HG03565 (cell line): Measurements from ENCODE around the gene ADAM12.
"Not testable (repeated sequence)": the region's sequence is repeated elsewhere in the genome, so short reads cannot be mapped to it uniquely, and the experiment has no call there.

ENCODE experiments used
- ATAC-seq: cut with Tn5 transposase; IDR thresholded peaks from one replicate; pipeline ENCODE4 v1.9.1; 2021; ENCODE audit warnings: mild to moderate bottlenecking, moderate library complexity; ENCODE audit not compliant: unreplicated experiment

Gene ADAM12

DNA sequence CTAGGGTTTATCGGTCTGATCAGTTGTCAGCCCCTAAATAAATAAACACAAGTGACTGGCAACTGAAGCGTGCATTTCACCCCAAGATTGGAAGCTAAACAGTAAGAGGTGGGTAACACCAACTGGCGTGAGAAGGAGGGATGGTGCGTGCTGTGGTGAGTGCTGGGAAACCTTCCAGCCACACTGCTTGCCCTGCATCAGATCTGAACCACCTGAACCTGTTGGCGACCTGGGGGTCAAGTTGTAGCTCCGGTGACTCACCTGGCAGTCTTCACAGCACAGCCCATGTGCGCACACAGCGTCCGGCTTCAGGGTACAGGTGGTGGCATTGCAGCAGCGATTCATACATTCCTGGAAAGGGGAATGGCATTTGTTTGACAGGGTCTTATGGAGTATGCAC, 321.8 kb downstream of the ADAM12 start:
- no peak for ATAC-seq

DNA sequence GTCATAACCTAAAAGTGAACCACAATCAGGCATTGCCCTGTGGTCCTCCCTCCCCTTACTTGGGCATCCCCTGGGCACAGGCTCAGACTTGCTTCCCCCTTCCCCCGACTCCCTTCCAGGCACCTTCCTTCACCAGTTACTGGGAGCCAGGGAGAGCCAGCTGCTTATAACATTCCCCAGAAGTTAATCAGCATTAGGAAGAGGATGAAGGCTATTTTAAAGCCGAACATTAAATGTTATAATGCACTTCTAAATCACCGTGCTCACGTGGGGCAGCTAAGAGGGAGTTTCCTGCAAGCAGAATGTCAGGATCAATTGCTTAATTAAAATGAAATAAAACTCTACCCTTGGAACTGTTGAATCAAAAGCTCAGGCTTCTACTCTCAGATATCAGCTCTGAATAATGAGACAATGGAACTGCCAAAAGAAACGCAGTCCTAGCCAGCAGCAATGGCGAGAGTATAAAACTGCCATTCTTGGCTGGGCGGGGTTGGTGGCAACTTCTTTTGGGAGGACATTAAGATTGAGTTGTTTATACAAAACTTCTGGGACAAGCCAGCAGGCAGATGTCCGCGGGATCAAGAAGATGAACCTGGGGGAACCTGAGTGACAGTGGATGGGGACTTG, 322.4 kb downstream of the ADAM12 start:
- ATAC-seq = no peak

DNA sequence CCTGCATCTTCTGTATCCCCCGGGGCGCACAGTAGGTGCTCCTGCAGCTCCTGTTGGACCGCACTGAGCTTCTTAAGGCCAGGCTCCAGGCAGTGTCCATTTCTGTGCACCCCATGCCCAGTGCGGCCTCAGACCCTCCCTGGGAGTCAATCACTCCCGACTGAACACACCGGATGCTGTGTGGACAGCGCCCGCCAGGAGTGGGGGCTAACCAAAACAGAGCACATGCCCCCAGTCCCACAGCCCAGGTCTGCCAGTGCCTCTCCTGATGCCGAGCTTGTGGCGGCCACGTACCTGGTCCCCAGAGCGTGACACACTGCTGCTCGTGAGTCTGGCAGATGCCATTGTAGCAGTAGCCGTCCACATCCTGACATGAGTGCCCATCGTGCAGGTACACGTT, 323.8 kb downstream of the ADAM12 start:
- no peak for ATAC-seq

DNA sequence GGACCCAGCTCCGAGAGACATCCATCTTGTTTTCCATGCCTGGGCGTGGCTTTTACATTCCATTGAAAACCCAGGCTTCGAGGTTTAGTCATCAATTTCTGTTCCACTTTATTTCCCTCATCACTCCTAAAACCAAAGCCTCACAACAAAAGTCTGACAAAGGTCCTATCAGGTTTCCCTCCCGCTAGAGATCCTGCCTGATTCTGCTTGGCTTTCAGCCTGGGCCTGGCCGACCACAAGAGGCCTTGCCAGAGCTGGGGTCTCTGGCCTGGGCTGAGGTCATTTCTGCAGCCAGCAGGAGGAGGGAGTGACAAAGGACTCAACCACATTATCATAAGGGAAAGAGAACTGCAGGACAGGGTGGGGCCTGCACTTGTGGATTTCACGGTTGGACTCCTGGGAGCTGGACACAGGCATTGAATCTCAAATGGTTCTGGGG, 324.9 kb downstream of the ADAM12 start:
- ATAC-seq = no peak

DNA sequence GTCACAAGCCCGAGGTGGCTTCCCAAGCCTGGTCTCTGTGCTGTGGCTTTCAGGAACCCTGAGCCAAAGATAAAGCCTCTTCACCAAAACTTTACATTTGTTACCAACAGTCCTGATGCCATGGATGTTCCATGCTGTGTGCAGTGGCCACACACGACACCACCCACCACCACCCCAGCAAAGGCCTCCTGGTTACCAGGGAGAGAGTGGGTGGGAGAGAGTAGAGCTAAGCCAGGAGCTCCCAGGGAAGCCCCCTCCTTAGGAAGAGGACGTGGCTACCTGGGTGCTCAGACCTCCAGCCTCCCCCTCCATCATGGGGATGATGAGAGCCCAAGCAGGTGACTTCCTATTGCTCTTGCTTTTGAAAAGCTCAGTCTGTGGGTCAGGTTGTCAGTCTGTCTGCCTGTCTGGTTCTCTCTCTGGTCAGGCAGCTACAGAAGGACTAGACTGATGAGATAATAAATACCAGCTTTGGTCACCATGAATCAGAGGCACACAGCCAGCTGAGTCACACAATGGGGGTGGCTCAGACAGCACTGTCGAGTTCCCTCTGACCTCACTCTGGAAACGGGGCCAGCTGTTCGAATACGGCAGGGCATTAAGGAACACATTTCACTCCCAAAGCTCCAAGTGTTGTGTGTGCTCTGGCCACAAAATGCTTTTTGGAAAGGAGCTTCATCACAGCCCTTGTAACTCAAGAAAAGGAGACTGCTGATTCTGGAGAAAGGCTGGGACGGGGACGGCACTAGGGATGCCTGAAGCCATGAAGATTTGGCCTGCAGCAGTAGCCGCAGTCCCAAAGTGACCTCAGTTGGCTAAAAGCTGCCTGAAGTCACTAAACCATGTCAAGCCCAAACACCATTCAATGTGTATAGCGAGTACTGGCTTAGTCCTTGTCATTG, 325.9 kb downstream of the ADAM12 start:
- ATAC-seq = no peak

DNA sequence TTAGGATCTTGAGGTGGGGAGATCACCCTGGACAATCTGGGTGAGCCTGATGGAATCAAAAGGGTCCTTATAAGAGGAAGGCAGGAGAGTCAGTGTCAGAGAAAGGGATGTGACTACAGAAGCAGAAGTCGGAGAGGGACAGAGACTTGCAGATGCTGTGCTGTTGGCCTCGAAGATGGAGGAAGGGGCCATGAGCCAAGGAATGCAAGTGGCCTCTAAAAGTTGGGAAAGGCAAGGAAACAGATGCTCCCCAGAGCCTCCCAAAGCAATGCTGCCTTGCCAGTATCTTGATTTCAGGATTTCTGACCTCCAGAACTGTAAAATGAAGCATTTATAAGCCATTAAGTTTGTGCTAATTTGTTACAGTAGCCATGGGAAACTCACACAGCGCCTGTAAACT, 326.8 kb downstream of the ADAM12 start:
- no peak for ATAC-seq

DNA sequence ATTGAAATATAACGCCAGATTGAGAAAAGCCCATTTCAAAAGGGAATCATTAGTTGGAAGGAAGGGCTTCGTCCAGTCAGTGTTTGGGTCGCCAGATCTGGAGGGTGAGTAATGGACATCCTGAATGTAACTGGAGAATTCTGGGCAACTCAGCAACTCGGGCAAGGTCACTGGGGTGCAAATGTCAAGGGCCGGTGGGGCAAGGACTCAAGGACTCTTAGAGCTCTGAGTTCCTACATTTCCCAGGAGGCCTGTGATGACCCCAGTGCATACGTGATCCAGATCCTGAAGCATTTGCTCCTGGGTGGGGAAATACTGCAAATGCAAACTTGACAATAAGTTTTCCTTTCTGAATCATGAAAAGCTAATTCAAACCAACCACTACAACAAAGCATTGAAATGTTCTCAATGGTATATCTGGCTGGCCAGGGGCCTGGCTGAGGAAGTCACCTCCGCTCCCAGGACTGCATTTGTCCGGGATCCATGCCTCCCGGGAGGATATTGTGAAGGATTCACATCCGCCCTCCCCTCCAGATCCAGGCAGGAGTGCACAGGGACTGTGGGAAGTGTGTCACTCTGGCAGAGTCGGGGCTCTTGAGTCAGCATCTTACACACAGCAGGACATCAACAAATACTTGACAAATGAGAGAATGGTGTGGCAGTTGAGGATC, 327.9 kb downstream of the ADAM12 start:
- no peak for ATAC-seq

DNA sequence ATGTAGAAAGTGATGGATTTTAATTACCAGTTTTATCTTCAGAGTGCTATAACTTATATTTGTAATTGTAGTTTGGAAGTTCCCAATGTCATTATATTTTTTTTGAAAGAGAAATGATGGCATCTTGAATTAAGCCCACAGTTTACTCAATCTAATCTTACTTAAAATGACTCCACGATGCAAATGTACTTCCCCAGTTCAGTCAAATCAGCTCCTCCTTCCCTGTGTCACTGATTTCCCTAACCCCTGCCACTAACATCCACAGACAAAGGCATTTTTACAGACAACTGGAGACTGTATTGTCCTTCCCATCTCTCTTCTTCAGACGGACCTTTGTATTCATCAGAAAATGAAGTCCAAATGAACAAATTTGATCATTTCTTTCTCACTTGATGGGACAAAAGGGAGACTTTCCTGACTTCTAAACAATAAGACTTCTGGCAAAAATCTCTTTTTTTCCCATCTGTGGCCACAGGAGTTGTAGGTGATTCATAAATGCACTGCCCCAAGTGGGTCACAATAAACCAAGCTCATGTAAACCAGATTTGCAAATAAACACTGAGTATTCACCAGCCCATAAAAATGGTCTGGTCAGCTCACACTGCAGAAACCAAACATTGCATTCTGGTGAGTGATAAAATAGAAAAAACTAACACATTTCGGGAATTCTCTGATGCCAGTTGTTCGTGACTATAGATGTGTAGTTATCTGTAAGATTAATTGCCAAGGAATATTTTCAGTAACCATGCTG, 329.0 kb downstream of the ADAM12 start:
- no peak for ATAC-seq

DNA sequence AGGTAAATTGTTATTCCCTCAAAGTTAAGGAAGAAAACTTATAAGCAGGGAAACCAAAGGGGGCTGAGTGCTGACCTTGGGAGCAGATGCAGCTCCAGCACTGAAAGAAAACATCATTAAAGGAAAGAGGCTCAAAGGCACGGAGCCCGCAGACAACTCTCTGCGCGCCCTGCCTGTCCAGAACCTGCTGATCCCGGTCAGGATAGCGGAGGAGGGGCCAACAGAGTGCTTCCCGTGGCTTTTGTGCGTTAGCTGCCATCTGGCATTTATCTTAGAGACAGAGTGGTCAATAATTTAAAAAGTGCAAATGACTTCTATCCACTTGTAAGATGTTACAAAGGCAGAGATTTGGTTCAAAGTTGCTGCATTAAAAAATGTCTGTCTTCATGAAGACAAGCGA, 329.8 kb downstream of the ADAM12 start:
- no peak for ATAC-seq

DNA sequence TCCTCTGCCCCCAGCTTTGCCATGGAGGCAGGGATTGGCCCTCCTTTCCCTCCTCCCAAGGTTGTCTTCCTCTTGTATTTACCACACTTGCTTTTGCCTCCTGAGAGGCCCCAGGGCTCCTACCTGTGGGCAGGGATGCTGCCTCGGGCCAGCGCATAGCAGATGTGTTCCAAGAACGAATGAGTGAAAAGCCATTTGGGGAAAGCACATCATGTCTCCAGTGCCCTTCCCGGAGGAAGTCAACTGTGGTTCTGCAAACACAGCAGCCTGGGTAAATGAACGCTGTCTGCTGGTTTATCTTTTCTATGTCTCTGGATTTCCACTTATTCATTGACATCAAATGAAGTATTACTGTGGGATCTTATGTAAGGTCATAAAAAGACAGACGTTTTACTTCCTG, 330.2 kb downstream of the ADAM12 start:
- no peak for ATAC-seq

DNA sequence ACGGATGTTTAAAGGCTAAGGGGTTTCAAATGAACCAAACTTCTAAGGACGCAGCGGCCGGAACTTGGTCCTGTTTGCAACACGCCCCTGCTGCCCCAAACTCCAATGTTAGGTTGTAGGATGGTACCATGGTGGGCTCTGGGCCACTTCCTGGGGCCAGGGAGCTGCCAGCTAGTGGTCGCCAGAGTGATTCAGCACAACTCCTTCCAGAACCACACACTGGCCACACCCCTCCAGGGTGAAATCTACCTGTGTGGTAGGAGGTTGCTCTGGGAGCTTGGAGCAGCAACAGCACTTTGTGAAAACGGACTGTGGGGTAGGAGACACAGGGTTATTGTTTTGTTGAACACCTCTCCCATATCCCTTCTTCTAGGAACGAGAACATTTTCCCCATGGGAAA, 330.8 kb downstream of the ADAM12 start:
- ATAC-seq = no peak

DNA sequence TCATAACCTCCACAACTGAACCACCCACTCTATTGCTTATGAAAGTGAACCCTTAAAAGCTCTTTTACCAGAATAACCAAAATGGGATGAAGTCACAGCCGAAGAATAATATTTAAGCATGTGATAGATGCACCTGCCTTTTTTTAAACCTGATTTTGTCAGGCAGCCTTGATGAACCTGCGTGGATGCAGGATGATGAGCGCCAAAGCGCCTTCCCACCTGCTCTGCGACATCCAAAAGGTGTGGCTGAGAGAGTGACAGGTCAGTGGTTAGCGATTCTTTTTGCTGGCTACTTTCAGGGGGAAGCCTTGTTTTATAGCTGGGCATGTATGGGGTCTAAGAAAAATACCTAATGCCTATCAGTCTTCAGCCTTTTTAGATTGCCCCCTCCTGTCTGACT, 334.1 kb downstream of the ADAM12 start:
- no peak for ATAC-seq

DNA sequence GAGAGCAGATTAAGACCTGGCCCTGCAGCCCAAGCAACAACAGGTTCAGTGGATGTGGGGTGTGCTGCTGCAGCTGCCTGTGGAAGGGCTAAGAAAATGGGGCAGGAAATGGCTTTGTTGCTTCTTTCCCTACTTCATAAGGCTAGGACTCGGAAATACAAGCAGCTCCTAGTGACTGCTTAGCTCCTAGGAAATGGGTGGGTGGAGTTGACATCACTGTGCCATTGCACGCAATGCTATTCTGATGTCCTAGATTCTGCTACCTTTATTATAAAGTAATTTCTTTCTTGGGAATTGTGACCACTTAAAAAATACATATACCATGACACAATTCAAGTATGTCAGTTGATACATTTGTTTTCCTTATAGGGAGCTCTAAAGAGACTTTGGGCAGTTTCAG, 336.1 kb downstream of the ADAM12 start:
- no peak for ATAC-seq

DNA sequence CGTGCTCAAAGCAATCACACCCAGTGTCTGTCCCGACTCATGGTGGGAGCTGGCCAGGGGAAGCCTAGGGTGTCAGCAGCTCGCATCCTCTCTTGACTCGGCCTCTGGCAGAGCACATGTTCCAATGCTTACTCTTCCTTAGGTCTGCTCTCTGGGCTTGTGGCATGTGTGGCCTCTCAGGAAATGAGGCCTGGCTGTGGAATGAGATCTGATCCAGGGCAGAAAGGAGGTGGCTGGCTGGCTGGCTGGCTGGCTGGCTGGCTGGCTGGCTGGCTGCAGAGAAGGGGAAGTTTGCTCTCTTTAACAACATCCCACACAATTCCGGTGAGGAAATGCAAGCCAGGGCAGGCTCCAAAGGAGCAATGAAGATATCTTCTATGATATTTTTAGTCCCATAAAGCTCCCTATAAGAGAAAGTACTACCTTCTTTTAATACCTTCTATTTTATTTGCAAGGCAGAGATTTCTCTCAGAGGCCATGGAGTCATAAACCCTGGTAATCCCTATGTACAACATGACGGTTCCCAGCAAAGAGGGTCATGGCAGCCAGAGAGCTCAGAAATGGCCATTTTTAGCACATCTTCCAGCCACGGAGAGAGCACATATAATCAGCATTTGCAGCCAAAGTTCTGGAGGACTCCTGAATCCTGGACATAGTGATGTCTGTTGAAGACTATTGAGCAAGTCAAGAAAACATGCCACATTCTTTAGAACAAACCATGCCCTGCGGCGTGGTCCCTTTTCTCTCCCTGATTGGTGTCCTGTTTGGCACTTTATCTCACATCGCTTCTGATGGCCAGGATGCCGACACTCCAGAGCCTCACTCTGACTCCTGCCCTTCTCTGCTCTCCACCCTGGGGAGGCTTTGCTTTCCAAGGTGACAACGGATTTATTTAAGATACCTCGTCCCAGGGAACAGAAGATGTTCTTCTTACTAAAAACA, 338.2 kb downstream of the ADAM12 start:
- ATAC-seq = no peak

DNA sequence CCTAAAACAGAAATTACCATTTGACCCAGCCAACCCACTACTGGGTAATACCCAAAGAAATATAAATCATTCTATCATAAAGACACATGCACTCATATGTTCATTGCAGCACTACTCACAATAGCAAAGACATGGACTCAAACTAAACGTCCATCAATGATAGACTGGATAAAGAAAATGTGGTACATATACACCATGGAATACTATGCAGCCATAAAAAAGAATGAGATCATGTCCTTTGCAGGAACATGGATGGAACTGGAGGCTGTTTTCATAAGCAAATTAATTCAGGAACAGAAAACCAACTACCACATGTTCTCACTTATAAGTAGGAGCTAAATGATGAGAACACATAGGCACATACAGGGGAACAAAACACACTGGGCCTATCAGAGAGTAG, 340.5 kb downstream of the ADAM12 start:
- not testable (repeated sequence) for ATAC-seq

DNA sequence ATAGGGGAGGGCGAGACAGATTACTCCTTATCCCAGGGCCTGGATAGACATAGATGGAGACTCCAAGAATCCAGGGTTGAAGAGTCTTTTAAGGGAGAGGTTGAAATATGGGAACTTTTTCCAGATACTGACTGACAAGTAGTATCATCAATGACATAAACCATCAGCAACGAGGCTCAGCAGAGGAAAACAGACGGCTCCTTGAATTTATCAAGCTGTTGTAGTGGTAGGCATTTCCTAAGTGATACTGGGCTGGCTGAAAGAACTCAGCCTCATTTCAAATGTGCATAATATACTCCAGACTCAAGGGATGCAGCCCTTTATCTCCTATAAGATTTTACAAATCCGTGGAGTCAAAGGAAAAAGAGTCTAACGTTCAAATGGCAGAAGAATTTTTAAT, 341.4 kb downstream of the ADAM12 start:
- ATAC-seq = no peak

DNA sequence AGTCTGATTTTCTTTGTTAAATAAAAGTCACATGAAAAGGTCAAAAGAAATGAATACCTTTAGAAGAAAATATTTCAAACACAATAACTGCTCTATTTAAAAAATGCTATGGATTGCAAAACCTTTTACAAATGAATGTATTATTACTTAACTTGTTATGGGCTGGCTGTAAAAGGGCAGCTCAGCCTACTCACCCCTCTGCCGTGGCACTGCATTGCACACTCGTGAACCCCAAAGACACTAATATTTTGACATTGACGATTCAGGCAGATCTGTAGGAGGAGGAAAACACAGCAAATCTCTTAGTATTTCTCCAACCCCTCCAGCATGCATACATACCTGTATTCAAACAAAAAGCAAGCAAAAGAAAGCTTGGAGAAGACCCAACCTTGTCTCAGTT, 342.4 kb downstream of the ADAM12 start:
- ATAC-seq = no peak

DNA sequence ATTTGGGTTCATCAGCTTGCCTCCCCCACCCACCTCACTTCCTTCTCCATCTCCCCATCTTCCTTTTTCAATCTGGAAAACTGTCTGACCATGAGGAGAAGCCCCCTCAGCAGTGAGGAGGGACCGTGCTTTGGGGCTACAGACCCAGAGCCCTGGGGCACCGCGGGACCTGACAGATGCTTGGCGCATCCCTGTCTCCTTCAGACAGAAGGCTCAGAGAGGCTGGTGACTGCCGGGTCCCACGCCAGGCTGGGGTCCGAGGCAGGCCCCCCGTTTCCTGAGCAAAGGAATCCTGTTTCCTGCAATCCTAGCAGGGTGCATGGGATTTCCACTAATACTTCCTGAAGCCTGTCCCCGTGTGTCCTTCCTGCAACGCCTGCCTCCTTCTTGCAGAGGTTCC, 344.9 kb downstream of the ADAM12 start:
- no peak for ATAC-seq

DNA sequence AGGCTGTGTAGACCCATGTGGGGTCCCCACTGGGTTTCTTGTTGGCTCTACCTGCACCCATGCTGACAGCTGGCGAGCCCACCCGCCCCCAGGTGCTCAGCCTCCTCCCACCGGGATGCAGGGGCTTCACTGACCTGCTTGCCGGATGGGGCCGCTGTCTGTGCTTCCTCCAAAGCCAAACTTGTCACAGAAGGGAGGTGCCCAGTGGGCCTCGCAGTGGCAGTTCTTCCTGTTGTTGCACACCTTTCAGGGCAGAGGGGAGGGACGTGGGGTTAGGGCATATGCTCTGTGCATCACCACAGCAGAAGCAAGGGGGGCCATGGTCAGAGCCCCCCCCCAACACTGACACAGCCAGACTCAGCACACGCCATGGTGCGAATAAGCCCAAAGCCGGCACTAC, 345.4 kb downstream of the ADAM12 start:
- no peak for ATAC-seq

DNA sequence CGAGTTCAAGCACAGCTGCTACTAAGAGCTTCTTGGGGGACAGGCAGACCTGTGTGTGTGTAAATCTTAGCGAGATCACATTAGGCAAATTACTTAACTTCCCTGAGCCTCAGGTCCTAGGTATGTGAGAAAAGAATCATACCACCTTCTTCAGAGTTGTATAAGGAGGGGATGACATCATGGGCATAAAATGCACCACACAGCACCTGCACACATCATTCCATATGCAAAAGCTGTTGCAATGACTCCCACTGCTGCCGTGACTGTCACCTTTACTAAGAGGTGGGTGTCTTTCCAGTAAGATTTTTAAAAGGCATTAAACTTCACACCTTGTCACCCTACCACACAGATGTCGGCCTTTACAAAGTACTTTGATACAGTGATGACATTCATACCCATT, 345.9 kb downstream of the ADAM12 start:
- ATAC-seq = no peak
